GM12878 (cell line): Measurements from ENCODE around the gene C1orf21. TPM values are rescaled to one million over a fixed set of nuclear protein-coding genes. Genes with fewer than 3 reads are reported as not detected.

Experiments used
- CEBPB ChIP-seq, 2 experiments: fragments of 150-350 bp in 1 of 2; IDR thresholded peaks; 2 replicates each; pipeline ENCODE4 v1.6.1; 2012 to 2014; ENCODE audit warnings: low read depth in 2 of 2, low read length in 2 of 2, borderline replicate concordance in 1 of 2, inconsistent platforms in 1 of 2
- E4F1 ChIP-seq: fragments of 450-650 bp; IDR thresholded peaks from 2 replicates; pipeline ENCODE4 v1.6.1; 2018; ENCODE audit warnings: borderline replicate concordance, mild to moderate bottlenecking; ENCODE audit not compliant: partially characterized antibody
- GABPA ChIP-seq: IDR thresholded peaks from 2 replicates; pipeline ENCODE4 v1.6.1; 2014; ENCODE audit warnings: antibody characterized with exemption, low read depth, mild to moderate bottlenecking, inconsistent platforms
- SIN3A ChIP-seq: IDR thresholded peaks from 2 replicates; pipeline ENCODE4 v1.6.1; 2012; ENCODE audit warnings: low read depth, low read length, improper control_type of control experiment
- ZBTB4 ChIP-seq: fragments of 450-650 bp; formaldehyde crosslinking; IDR thresholded peaks from 2 replicates; pipeline ENCODE4 v1.4.0; 2022; ENCODE audit warnings: mild to moderate bottlenecking, moderate library complexity
- polyA plus RNA-seq, 11 experiments: library from polyadenylated mRNA; depleted of rRNA in 4 of 11; unstranded in 6 of 11; stranded (reverse) in 5 of 11; fragments of >200 nt; fragmentation: Nextera tagmentation in 4 of 11; fragmentation: Illumina TruSeq in 1 of 11; extraction: Ambion mirVana in 4 of 11; extraction: Trizol in 1 of 11; gene quantifications; 1 replicate in 1 of 11; 2 replicates in 10 of 11; pipeline versions ENCODE4 v1.2.1 to v1.2.3, GENCODE V29; 2011 to 2016; ENCODE audit warnings: inconsistent platforms in 2 of 11, missing spikeins in 2 of 11, low read depth in 1 of 11
- total RNA-seq, 4 experiments: library from RNA; depleted of rRNA in 3 of 4; stranded (reverse); fragments of >200 nt in 3 of 4; fragmentation: Illumina TruSeq in 1 of 4; extraction: Trizol in 1 of 4; gene quantifications; 2 replicates each; pipeline versions ENCODE4 v1.2.1 to v1.2.3, GENCODE V29; 2013 to 2021
- TF ChIP-seq, protein P1 (sequence below): fragments of 450-650 bp; IDR thresholded peaks from 2 replicates; pipeline ENCODE4 v1.6.1; 2017; ENCODE audit warnings: antibody characterized with exemption, mild to moderate bottlenecking, moderate library complexity
- TF ChIP-seq, protein P2 (sequence below): fragments of 450-650 bp; IDR thresholded peaks from 2 replicates; pipeline ENCODE4 v1.6.1; 2017; ENCODE audit warnings: mild to moderate bottlenecking

The C1orf21 gene
- total and polyA plus RNA-seq, 10 of the 15 experiments (the other 5 are each of a cell fraction or from before 2014, with no cell fraction given): 0.03 to 1.6 (median 0.17) TPM; not detected in 3

DNA sequence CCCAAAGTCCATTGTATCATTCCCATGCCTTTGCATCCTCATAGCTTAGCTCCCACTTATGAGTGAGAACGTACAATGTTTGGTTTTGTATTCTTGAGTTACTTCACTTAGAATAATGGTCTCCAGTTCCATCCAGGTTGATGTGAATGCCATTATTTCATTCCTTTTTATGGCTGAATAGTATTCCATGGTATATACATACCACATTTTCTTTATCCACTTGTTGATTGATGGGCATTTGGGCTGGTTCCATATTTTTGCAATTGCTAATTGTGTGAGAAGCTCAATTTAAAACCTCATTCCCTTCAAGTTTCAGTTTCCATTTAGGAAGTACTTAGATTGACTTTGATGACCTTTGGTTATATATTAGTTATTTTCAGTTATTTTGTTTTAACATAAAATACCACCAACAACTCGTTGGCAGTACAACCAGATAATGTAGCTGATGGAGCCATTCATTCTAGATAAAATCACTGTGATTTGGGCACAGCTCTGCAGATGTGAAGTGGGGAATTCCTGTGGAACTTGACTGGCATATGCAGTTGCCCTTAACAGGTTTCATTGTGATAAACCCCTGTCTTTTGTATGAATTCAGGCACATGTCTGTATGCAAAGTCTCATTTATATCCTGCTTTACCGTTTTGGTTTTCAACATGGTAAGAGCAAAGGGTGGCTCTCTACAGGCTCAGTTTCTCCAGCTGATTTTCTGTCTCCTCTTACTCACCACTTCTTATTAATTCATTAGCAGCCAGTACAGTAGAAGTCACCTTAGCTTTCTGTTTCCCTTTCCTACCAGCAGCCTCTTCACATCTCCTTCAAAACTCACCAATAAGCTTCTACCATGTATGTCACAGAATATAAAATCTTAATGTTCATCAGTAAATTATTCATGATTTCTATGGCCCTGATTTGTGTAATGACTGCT is 170.9 kb downstream of the C1orf21 start (continued):
- TF ChIP-seq, protein P1, sequence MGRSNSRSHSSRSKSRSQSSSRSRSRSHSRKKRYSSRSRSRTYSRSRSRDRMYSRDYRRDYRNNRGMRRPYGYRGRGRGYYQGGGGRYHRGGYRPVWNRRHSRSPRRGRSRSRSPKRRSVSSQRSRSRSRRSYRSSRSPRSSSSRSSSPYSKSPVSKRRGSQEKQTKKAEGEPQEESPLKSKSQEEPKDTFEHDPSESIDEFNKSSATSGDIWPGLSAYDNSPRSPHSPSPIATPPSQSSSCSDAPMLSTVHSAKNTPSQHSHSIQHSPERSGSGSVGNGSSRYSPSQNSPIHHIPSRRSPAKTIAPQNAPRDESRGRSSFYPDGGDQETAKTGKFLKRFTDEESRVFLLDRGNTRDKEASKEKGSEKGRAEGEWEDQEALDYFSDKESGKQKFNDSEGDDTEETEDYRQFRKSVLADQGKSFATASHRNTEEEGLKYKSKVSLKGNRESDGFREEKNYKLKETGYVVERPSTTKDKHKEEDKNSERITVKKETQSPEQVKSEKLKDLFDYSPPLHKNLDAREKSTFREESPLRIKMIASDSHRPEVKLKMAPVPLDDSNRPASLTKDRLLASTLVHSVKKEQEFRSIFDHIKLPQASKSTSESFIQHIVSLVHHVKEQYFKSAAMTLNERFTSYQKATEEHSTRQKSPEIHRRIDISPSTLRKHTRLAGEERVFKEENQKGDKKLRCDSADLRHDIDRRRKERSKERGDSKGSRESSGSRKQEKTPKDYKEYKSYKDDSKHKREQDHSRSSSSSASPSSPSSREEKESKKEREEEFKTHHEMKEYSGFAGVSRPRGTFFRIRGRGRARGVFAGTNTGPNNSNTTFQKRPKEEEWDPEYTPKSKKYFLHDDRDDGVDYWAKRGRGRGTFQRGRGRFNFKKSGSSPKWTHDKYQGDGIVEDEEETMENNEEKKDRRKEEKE: no peak
- TF ChIP-seq GABPA (no peak), SIN3A (no peak), ZBTB4 (CRISPR knock-in tag) (no peak), CEBPB (IDR thresholded peaks at IDR 0.05; ENCODE audit: borderline replicate concordance in 1 of 2, low read depth in 2 of 2, low read length in 2 of 2) (no peak), E4F1 (no peak)
- TF ChIP-seq, protein P2, sequence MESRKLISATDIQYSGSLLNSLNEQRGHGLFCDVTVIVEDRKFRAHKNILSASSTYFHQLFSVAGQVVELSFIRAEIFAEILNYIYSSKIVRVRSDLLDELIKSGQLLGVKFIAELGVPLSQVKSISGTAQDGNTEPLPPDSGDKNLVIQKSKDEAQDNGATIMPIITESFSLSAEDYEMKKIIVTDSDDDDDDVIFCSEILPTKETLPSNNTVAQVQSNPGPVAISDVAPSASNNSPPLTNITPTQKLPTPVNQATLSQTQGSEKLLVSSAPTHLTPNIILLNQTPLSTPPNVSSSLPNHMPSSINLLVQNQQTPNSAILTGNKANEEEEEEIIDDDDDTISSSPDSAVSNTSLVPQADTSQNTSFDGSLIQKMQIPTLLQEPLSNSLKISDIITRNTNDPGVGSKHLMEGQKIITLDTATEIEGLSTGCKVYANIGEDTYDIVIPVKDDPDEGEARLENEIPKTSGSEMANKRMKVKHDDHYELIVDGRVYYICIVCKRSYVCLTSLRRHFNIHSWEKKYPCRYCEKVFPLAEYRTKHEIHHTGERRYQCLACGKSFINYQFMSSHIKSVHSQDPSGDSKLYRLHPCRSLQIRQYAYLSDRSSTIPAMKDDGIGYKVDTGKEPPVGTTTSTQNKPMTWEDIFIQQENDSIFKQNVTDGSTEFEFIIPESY: no peak
- TF ChIP-seq, all 136 proteins: peak for 0
